ENCODE measurements around the gene HOTAIR. TPM values are rescaled to one million over a fixed set of nuclear protein-coding genes. Genes with fewer than 3 reads are reported as not detected.
A peak's percentile ranks its signal among the peaks of the same experiment; 100 is the strongest.

HOTAIR gene
- total and polyA plus RNA-seq, 7 donors, result 0.23 to 0.53 (median 0.25) TPM; not detected in 4

DNA sequence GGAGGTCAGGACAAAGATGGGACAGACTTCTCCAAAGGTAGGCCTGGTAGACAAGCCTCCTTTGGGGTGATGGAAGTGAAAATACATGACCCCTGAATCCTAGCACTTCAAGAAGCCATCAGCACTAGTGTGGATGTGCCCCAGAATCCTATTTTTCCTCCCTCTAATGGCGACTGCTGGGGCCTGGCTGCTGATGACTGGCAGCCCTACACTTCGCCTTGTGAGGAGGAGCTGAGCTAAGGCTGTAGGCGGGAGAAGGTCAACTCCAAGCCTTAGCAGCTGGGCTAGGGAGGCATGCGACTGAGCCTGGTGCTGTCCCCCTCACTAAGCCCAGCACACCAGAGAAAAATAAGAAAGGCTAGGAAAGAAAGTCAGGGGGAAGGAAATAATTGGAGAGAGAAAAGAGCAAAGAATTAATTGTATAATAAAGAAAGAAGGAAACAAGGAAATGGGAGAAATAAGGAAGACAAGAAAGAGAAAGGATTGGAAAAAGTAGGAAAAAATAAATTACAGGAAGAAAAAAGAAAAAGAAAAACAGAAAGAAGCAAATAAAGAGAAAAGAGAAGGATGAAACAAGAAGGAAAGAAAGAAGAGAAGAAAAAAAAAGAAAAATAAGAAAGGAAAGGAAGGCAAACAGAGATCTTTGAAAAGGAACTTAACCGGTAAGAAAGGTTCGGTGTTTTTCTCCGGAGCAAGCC lies 5.5 kb upstream of the HOTAIR start:
- WGBS, 3 donors, result 23 to 37% (median 37%) methylated on average over 7 of the region's 7 CpGs
- Histone ChIP-seq H3K9me3 (no peaks in the 10 kb centered on the region), H3K4me1 (peaks cover 5% of the 10 kb centered on the region), H3K36me3 (ENCODE audit: insufficient read depth in 1 of 2, low read depth in 1 of 2) (no peaks in the 10 kb centered on the region), H3K27me3 (ENCODE audit: insufficient read depth in 3 of 3, low read length in 2 of 3) (peaks cover 0 to 24% (median 11%) of the 10 kb centered on the region in 3 donors), H3K27ac (peak overlapping the region; percentile 95), H3K4me3 (peak overlapping the region; percentile 79)
- TF ChIP-seq, protein P1, sequence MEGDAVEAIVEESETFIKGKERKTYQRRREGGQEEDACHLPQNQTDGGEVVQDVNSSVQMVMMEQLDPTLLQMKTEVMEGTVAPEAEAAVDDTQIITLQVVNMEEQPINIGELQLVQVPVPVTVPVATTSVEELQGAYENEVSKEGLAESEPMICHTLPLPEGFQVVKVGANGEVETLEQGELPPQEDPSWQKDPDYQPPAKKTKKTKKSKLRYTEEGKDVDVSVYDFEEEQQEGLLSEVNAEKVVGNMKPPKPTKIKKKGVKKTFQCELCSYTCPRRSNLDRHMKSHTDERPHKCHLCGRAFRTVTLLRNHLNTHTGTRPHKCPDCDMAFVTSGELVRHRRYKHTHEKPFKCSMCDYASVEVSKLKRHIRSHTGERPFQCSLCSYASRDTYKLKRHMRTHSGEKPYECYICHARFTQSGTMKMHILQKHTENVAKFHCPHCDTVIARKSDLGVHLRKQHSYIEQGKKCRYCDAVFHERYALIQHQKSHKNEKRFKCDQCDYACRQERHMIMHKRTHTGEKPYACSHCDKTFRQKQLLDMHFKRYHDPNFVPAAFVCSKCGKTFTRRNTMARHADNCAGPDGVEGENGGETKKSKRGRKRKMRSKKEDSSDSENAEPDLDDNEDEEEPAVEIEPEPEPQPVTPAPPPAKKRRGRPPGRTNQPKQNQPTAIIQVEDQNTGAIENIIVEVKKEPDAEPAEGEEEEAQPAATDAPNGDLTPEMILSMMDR (IDR thresholded peaks at IDR 0.05), result no peak
- intact Hi-C loops (cut with DNase I), result loop anchor here in 1 of 2 donors (10.0 kb wide), 1 partner anchor 395 kb away; no protein-coding TSS in a partner anchor
- ATAC-seq (peak in 2 of 4 donors; percentile 19 to 30), DNase-seq (peak in 1 of 2 donors; percentile 60)

DNA sequence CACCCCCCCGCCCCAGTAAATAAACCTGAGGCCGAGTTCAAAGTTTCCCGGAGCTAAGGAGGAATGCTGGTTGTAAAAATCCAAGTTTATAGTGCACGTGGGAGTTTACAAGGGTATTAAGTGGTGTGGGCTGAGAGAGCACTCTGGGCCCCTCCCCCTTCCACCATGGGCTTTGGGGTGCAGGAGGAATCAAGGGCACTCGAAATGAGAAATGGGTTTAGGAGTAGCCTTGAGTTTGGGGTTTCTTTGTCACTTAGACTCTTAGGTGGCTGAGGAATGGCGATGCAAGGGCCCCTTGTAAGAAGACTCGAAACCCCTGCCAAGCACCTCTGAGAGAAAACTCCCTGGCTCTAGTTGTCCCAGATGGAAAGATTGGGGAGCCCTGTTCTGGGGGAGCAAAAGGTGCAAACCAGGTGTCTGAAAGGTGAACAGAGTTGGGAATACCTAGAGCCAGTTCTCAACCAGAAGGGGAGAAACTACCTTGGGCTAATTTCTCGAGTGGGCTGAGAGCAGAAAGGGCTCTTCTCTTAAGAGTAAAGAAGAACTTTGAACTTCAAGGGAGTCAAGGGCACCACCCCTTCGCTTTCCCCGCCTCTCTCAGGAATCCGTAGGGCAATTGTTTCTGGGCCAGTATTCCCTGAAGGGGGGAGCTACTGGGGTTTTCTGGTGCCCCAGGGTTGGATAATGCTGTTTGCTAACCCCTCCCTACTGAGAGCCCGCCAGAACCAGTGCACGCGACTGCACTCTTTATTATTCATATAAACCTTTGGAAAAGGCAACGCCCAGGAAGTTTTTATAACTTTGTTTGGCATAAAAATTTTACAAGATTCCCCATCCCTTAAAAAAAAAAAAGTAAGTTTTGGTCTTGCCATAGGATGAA lies 4.0 kb upstream of the HOTAIR start:
- intact Hi-C loops (cut with DNase I), result no loop called here
- H3K27ac ChIP-seq, result peak overlapping the region; percentile 60
- H3K36me3 ChIP-seq (ENCODE audit: insufficient read depth in 1 of 2, low read depth in 1 of 2), result no peaks in the 10 kb centered on the region
- peaks cover 5% of the 10 kb centered on the region for H3K4me1 ChIP-seq
- H3K27me3 ChIP-seq (ENCODE audit: insufficient read depth in 3 of 3, low read length in 2 of 3), result peaks cover 0 to 38% (median 22%) of the 10 kb centered on the region in 3 donors
- H3K9me3 ChIP-seq, result no peaks in the 10 kb centered on the region
- DNase-seq, result peak in 1 of 2 donors; percentile 40
- 41 to 50% (median 43%) methylated on average over 15 of the region's 15 CpGs for WGBS, 3 donors
- no peak overlapping the region for H3K4me3 ChIP-seq
- ATAC-seq, result no peak
- TF ChIP-seq, protein P1 (IDR thresholded peaks at IDR 0.05), result no peak

GRCh38 chr12:53977596-53978445 lies 3.1 kb upstream of the HOTAIR start:
- 18 to 35% (median 26%) methylated on average over 11 of the region's 11 CpGs for WGBS, 3 donors
- peak overlapping the region; percentile 42 for H3K4me3 ChIP-seq
- peak overlapping the region; percentile 60 for H3K27ac ChIP-seq
- TF ChIP-seq, protein P1 (IDR thresholded peaks at IDR 0.05), result no peak
- no peaks in the 10 kb centered on the region for H3K36me3 ChIP-seq (ENCODE audit: insufficient read depth in 1 of 2, low read depth in 1 of 2)
- H3K4me1 ChIP-seq, result peaks cover 5% of the 10 kb centered on the region
- intact Hi-C loops (cut with DNase I), result no loop called here
- DNase-seq (peak in 1 of 2 donors; percentile 30), ATAC-seq (no peak)
- peaks cover 0 to 46% (median 28%) of the 10 kb centered on the region in 3 donors for H3K27me3 ChIP-seq (ENCODE audit: insufficient read depth in 3 of 3, low read length in 2 of 3)
- no peaks in the 10 kb centered on the region for H3K9me3 ChIP-seq

DNA sequence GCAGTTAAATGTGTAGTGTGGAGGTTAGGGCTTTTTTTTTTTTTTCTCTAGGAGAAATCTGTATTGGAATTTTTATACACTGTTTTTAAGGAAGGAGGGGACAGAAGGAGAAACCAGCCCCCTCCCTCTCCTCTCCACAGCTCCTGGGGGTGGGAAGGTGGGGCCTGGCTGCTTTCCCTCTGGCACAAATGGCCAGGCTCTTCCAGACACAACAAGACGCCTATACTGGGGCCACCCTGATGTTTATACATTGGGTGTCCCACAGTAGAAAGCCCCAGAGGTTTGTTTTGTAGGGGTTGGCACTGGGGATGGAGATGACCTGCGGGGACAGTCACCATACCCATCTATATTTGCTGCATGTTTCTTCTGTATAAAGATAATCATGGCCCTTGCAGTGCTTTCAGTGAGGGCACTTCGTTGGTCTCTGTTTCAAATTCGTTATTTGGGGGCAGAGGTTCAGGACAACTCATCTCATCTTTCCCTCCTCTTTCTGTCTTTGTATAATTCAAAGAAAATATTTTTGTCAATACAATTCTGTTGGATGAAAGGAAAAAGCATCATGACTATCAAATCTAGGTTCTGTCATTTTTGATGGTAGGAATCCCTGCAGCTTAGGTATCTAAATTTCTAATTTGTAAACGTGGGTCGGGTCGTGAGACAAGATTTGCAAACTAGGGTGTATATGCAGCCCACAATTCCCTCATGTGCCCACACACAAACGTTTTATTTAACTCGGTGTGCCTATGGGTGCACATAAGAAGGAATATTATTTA lies 2.3 kb upstream of the HOTAIR start:
- 30 to 41% (median 36%) methylated on average over 9 of the region's 9 CpGs for WGBS, 3 donors
- Histone ChIP-seq H3K9me3 (no peaks in the 10 kb centered on the region), H3K4me1 (peaks cover 5% of the 10 kb centered on the region), H3K36me3 (ENCODE audit: insufficient read depth in 1 of 2, low read depth in 1 of 2) (no peaks in the 10 kb centered on the region), H3K4me3 (no peak overlapping the region), H3K27me3 (ENCODE audit: insufficient read depth in 3 of 3, low read length in 2 of 3) (peaks cover 0 to 51% (median 28%) of the 10 kb centered on the region in 3 donors), H3K27ac (peak overlapping the region; percentile 71)
- DNase-seq, result peak in 1 of 2 donors; percentile 41
- TF ChIP-seq, protein P1 (IDR thresholded peaks at IDR 0.05), result no peak
- intact Hi-C loops (cut with DNase I), result loop anchor here in 1 of 2 donors (1.0 kb wide), 1 partner anchor 43 kb away; no protein-coding TSS in a partner anchor
- no peak for ATAC-seq

All from psoas muscle (tissue), 8 donors.